GM12874 (cell line): ENCODE data around the gene MTCH2.

Experiments
- TF ChIP-seq, protein P1 (sequence below): IDR thresholded peaks from 2 replicates; pipeline ENCODE4 v1.5.1; 2011; ENCODE audit warnings: low read depth, mild to moderate bottlenecking, control low read depth, low read length, moderate library complexity; ENCODE audit not compliant: insufficient read depth

Gene MTCH2

GRCh38 chr11:47593492-47593933 lies 48.8 kb downstream of the MTCH2 start:
- TF ChIP-seq, protein P1, sequence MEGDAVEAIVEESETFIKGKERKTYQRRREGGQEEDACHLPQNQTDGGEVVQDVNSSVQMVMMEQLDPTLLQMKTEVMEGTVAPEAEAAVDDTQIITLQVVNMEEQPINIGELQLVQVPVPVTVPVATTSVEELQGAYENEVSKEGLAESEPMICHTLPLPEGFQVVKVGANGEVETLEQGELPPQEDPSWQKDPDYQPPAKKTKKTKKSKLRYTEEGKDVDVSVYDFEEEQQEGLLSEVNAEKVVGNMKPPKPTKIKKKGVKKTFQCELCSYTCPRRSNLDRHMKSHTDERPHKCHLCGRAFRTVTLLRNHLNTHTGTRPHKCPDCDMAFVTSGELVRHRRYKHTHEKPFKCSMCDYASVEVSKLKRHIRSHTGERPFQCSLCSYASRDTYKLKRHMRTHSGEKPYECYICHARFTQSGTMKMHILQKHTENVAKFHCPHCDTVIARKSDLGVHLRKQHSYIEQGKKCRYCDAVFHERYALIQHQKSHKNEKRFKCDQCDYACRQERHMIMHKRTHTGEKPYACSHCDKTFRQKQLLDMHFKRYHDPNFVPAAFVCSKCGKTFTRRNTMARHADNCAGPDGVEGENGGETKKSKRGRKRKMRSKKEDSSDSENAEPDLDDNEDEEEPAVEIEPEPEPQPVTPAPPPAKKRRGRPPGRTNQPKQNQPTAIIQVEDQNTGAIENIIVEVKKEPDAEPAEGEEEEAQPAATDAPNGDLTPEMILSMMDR: no peak

DNA sequence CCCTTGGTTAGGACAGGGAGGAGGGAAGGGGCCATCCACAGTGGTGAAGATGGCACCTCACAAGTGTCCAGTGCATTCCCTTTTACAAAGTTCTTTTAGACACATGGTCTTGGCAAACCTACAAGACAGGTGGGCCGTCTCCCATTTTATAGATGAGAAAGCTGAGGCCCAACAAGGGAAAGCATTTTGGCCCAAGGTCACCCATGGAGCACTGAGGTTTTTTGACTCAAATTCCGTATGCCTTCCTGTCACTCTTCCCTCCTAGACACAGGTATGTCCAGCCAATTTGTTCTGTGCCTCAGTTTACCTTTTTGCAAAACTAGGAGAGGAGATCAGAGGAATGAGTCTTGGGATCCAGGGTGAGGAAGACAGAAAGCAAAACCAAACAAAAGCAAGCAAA lies 49.4 kb downstream of the MTCH2 start:
- TF ChIP-seq, protein P1: no peak

DNA sequence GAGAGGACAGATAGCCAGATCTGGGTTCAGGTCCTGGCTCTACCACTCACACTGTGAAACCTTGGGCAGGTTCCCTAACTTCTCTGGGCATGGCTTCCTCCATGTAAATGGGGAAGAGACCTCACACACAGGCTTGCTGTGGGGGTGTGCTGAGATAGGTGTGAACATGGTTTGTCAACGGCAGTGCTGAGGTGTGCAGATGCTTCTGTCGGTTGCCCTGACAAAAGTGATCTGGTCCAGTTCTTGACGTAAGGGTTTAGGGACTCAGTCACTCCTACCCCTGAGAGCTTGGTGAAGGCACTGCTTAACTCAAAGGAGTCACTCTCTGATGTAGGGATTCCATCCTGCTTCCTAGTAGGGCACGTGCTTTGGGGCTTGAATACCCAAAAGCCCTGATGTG lies 50.1 kb downstream of the MTCH2 start:
- TF ChIP-seq, protein P1: no peak

DNA sequence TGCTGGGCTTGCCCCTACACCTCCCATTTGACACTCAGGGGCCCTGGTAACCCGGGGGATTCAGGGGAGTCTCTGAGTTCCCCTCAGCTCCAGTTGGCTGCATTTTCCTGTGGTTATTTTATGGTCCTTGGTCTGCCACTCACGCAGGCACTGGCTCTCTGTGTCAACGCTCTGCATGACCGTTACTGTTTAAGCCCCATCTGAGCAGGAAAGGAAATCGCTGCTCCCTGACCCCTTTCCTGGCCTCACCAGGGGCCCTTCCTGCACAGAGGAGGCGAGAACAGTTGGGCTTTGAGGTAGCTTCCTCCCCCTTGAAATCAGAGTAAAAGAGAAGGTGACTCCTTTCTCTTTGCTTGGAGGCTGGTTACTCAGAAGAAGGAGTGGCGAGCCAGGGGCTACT lies 50.6 kb downstream of the MTCH2 start:
- TF ChIP-seq, protein P1: no peak

- TF ChIP-seq, protein P1: no peak
Measured at GRCh38 chr11:47589977-47590861, 52.1 kb downstream of the MTCH2 start.

- TF ChIP-seq, protein P1: no peak
Measured at GRCh38 chr11:47589584-47589976, 52.8 kb downstream of the MTCH2 start.

- TF ChIP-seq, protein P1: no peak
Measured at GRCh38 chr11:47589118-47589517, 53.2 kb downstream of the MTCH2 start.
